Coronary artery (tissue), 2 donors: ENCODE measurements around the gene MON2.
"Not testable (repeated sequence)": the region's sequence is repeated elsewhere in the genome, so short reads cannot be mapped to it uniquely, and the experiment has no call there.

Source experiments
- DNase-seq: peaks from one replicate; pipeline ENCODE4 v3.0.0-alpha.2; 2017; ENCODE audit warnings: low spot score
- H3K27ac ChIP-seq, 2 donors: fragments of 200-600 bp; sonication (generic); one replicate each; pipeline ENCODE4 v1.5.1; 2016 to 2019
- H3K4me3 ChIP-seq: fragments of 200-600 bp; sonication (generic); 2 replicates; pipeline ENCODE4 v1.5.1; 2016; ENCODE audit warnings: mild to moderate bottlenecking, moderate library complexity
- TF ChIP-seq, protein P1 (sequence below): fragments of 200-600 bp; sonication (generic); IDR thresholded peaks from one replicate; pipeline ENCODE4 v1.5.1; 2019; ENCODE audit warnings: antibody characterized with exemption

The MON2 gene

DNA sequence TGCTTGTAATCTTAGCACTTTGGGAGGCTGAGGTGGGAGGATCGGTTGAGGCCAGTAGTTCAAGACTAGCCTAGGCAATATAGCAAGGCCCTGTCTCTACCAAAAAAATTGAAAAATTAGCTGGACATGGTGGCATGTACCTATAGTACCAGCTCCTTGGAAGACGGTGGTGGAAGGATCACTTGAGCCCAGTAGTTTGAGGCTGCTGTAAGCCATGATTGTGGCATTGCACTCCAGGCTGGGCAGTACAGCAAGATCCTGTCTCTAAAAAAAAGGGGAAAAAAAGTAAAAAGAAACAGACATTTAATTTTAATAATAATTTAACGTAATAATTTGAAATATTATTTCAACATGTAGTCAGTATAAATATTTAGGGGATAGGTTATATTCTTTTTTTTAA, 16.1 kb downstream of the MON2 start:
- H3K27ac ChIP-seq: no peak overlapping the region
- TF ChIP-seq, protein P1, sequence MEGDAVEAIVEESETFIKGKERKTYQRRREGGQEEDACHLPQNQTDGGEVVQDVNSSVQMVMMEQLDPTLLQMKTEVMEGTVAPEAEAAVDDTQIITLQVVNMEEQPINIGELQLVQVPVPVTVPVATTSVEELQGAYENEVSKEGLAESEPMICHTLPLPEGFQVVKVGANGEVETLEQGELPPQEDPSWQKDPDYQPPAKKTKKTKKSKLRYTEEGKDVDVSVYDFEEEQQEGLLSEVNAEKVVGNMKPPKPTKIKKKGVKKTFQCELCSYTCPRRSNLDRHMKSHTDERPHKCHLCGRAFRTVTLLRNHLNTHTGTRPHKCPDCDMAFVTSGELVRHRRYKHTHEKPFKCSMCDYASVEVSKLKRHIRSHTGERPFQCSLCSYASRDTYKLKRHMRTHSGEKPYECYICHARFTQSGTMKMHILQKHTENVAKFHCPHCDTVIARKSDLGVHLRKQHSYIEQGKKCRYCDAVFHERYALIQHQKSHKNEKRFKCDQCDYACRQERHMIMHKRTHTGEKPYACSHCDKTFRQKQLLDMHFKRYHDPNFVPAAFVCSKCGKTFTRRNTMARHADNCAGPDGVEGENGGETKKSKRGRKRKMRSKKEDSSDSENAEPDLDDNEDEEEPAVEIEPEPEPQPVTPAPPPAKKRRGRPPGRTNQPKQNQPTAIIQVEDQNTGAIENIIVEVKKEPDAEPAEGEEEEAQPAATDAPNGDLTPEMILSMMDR: no peak
- DNase-seq: no peak
- H3K4me3 ChIP-seq: no peak overlapping the region

DNA sequence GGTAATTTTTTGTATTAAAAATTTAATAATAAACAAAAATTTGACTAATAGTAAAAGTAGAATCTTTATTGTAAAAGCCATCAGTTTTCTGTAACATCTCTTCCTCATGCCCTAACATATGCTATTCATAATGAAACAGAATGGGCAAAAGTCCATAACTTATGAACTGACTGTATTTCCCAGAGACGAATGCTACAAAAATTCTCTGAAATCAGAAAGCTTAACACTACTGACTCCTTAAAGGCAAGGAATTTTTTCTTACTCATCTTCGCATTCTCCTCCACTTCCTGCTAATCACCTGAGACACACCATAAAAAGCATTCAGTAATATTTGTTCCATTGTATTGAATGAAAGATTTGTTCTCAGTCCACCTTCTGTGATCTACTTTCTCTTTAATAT, 17.6 kb downstream of the MON2 start:
- no peak for DNase-seq
- Histone ChIP-seq H3K4me3 (no peak overlapping the region), H3K27ac (no peak overlapping the region)
- TF ChIP-seq, protein P1: no peak

DNA sequence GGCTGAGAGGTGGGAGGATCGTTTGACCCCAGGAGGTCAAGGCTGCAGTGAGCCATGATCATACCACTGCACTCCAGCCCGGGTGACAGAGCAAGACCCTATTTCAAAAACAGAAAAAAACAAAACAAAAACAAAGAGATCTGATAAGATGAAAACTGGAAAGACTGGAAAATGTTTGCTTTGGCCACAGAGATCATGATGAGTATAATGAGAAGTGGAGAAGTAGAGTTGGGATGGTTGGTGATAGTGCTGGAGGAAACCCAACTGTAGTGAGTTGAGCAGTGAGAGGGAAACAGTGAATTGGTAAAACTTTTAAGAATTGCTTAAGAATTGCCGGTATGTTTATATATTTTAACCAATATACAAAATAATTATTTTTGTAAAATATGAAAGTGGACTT, 39.2 kb downstream of the MON2 start:
- DNase-seq: no peak

DNA sequence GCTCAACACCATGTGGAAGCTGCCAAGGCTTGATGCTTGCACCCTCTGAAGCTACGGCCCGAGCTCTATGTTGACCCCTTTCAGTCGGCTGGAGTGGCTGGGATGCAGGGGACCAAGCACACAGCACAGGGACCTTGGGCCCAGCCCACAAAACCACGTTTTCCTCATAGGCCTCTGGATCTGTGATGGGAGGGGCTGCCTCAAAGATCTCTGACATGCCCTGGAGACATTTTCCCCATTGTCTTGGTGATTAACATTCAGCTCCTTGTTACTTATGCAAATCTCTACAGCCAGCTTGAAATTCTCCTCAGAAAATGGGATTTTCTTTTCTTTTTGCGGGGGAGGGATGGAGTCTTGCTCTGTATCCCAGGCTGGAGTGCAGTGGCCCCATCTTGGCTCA, 46.3 kb downstream of the MON2 start:
- TF ChIP-seq, protein P1: no peak
- no peak overlapping the region for H3K4me3 ChIP-seq
- H3K27ac ChIP-seq: no peak overlapping the region
- DNase-seq: no peak

More for the DNA sequence above, 39.2 kb downstream of the MON2 start:
- H3K27ac ChIP-seq: no peak overlapping the region
- H3K4me3 ChIP-seq: no peak overlapping the region
- TF ChIP-seq, protein P1: no peak

DNA sequence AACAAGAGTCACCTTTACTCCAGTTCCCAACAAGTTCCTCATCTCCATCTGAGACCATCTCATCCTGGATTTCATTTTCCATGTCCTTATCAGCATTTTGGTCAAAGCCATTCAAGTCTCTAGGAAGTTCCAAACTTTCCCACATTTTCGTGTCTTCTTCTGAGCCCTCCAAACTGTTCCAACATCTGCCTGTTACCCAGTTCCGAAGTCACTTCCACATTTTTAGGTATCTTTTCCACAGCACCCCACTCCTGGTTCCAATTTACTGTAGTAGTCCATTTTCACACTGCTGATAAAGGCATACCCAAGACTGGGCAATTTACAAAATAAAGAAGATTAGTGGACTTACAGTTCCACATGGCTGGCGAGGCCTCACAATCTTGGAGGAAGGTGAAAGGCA, 47.5 kb downstream of the MON2 start:
- H3K4me3 ChIP-seq, H3K27ac ChIP-seq, DNase-seq: not testable (repeated sequence)

DNA sequence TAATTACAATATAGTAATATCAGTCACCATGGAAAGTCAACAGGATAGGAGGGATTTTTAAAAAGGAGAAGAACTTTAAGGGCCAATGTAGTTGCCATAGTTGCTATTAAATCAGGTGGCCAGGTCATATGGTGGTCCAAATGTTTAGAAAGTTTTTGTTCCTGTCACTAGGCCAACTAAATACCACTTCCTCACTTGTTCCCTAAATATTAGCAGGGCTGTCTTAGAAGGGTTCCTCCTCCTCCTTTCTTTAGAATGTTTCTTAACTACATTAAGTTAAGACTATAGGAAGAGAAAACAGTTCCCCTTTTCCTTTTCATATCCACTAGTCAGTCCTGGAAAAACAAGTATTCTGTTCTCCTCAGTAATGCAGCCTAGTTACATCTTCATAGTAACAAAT, 50.3 kb downstream of the MON2 start:
- no peak for DNase-seq
- TF ChIP-seq, protein P1: no peak
- no peak overlapping the region for H3K4me3 ChIP-seq
- no peak overlapping the region for H3K27ac ChIP-seq

DNA sequence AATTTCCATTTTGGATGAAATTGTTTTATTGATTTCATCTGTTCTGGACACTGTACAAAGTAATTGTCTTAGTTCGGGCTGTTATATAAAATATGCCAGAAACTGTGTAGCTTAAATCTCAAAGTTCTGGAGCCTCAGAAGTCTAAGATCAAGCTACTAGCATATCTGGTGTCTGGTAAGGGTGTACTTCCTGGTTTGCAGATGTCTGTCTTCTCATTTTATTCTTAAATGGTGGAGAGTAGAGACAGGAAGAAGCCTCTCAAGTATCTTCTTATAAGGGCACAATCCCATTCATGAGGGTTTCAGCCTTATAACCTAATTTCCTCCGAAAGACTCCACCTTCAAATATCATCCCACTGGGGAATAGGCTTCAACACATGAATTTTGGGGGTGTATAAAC, 51.3 kb downstream of the MON2 start:
- Histone ChIP-seq H3K4me3 (no peak overlapping the region), H3K27ac (no peak overlapping the region)
- no peak for DNase-seq
- TF ChIP-seq, protein P1: no peak

DNA sequence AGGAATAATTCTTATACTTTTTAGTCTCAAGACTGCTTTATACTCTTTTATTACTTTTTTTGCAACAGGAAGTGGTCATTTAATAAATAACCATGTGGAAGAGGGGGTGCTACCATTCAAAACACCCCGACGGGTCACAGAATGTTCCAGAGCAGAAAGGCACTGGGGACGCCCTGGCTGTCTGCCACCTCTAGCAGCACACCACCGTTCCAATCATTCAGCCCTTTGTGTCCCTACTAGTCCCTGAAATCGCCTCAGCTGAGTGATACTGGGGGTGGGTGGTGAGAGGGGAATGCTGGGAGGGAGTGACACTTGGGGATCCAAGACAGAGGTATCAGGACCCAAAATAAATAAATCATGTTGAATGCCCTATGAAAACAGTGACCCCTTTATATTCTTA, 52.4 kb downstream of the MON2 start:
- Histone ChIP-seq H3K4me3 (no peak overlapping the region), H3K27ac (peak overlapping the region; percentile 0 to 69)
- TF ChIP-seq, protein P1: no peak
- no peak for DNase-seq
